ENCODE measurements around the gene PARP14. TPM values are rescaled to one million over a fixed set of nuclear protein-coding genes. Genes with fewer than 3 reads are reported as not detected.
"Not testable (repeated sequence)": the region's sequence is repeated elsewhere in the genome, so short reads cannot be mapped to it uniquely, and the experiment has no call there.

Gene PARP14, protein sequence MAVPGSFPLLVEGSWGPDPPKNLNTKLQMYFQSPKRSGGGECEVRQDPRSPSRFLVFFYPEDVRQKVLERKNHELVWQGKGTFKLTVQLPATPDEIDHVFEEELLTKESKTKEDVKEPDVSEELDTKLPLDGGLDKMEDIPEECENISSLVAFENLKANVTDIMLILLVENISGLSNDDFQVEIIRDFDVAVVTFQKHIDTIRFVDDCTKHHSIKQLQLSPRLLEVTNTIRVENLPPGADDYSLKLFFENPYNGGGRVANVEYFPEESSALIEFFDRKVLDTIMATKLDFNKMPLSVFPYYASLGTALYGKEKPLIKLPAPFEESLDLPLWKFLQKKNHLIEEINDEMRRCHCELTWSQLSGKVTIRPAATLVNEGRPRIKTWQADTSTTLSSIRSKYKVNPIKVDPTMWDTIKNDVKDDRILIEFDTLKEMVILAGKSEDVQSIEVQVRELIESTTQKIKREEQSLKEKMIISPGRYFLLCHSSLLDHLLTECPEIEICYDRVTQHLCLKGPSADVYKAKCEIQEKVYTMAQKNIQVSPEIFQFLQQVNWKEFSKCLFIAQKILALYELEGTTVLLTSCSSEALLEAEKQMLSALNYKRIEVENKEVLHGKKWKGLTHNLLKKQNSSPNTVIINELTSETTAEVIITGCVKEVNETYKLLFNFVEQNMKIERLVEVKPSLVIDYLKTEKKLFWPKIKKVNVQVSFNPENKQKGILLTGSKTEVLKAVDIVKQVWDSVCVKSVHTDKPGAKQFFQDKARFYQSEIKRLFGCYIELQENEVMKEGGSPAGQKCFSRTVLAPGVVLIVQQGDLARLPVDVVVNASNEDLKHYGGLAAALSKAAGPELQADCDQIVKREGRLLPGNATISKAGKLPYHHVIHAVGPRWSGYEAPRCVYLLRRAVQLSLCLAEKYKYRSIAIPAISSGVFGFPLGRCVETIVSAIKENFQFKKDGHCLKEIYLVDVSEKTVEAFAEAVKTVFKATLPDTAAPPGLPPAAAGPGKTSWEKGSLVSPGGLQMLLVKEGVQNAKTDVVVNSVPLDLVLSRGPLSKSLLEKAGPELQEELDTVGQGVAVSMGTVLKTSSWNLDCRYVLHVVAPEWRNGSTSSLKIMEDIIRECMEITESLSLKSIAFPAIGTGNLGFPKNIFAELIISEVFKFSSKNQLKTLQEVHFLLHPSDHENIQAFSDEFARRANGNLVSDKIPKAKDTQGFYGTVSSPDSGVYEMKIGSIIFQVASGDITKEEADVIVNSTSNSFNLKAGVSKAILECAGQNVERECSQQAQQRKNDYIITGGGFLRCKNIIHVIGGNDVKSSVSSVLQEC (N-terminal part only)
- 5.7 TPM for polyA plus RNA-seq (2013, experiment 1 of 2; ENCODE audit: insufficient read length)
- 6.0 TPM for polyA plus RNA-seq (2013, experiment 2 of 2; ENCODE audit: insufficient read length)

DNA sequence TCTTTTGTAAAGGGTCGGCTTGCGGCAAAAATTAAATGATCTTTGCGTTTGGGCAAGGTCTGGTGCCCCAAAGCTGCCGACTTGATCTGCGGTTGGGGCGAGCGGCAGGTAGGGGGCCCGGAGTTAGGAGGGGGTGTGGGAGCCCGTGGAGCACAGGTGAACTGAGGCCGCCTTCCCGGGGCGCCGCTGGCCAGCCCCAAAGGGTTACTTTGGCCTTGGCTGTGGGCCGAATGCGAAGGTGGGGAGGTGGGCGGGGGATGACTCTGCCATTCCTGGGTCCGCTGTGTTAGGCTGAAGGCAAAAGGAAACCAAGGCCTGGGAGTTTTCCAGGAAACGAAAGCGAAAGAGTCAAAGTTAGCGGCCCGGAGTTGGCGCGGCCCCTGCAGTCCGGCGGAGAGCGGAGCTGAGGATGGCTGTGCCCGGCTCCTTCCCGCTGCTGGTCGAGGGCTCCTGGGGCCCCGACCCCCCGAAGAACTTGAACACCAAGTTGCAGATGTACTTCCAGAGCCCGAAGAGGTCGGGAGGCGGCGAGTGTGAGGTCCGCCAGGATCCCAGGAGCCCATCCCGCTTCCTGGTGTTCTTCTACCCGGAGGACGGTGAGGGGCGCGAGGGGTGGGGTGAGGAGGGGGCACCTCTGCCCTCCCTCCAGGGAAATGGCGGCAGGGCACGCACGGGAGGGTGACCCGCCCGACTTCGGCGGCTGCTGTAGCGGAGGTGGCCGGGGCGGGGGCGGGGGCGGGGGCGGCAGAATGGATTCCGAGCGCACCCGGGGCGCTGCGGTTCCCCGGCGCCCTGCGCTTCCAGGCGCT, at the start of gene PARP14:
Gene PARP14, plus strand, starts transcription at position 365 of the 809 bp plus-strand sequence. Its CDS starts 45 bp downstream, at position 410.
- peak; percentile 72 for DNase-seq

DNA sequence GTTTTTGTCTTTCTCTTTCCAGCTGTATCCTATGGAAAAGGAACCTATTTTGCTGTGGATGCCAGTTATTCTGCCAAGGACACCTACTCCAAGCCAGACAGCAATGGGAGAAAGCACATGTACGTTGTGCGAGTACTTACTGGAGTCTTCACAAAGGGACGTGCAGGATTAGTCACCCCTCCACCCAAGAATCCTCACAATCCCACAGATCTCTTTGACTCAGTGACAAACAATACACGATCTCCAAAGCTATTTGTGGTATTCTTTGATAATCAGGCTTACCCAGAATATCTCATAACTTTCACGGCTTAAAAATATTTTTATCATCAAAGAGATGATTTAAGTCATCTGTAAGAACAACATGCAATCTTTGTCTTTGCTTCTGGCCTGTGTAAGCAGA, 44.9 kb upstream of the PARP14 start:
- peak; percentile 57 for DNase-seq

DNA sequence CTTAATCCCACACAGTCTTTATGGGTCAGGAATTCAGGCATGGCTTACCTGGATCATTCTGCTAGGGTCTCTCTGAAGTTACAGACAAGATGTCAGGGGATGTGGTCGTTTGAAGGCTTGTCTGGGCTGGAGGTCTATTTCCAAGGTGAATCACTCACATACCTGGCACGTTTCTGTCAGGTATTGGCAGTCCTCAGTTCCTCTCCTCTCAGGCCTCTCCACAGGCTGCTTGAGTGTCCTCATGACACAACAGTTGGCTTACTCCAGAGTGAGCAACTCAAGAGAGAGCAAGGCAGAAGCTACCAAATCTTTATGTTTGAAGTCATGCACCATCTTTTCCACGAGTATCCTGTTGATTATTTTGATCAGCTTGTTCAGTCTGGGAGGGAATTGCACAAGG, 43.9 kb upstream of the PARP14 start:
- no peak for DNase-seq

DNA sequence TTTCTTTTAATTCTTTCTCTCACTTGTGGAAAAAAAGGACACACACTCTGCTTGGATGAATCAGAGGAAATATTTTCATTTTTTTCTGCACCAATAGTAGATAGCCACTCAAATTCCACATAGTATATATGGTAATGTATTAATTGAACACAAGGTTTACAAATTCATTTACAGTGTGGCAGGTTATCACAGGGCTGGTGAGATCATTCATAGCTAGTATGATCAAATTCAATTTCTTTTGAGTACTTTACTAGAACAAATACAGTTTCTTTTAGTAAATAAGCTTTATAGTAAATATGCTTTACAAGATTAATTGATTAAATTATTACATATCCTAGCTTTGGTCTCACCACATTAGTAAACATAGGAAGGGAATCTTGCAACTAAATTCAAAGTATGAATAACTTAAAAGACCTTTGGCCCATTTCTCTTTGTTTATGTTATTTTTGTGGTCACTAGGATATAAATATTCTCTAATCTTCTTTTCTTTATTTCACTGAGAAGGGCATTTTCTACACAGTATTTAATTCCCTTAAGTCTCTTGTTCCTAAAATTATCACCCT, 40.1 kb upstream of the PARP14 start:
- no peak for DNase-seq

DNA sequence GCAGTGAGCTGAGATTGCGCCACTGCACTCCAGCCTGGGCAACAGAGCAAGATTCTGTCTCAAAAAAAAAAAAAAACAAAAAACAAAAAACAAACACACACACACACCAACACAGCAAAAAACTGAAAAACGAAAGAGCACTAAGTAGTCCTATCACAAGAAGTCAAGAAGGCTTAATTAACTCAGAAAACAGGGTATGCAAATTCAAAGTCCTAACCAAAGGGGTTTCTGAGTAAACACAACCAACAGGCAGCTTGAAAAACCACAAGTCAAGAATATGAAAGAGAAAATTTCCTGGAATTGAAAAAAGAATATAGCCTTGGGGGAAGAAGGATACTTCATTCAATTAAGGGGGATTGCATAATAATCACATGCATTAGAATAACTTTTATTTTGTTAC, 37.7 kb upstream of the PARP14 start:
- DNase-seq, result no peak

DNA sequence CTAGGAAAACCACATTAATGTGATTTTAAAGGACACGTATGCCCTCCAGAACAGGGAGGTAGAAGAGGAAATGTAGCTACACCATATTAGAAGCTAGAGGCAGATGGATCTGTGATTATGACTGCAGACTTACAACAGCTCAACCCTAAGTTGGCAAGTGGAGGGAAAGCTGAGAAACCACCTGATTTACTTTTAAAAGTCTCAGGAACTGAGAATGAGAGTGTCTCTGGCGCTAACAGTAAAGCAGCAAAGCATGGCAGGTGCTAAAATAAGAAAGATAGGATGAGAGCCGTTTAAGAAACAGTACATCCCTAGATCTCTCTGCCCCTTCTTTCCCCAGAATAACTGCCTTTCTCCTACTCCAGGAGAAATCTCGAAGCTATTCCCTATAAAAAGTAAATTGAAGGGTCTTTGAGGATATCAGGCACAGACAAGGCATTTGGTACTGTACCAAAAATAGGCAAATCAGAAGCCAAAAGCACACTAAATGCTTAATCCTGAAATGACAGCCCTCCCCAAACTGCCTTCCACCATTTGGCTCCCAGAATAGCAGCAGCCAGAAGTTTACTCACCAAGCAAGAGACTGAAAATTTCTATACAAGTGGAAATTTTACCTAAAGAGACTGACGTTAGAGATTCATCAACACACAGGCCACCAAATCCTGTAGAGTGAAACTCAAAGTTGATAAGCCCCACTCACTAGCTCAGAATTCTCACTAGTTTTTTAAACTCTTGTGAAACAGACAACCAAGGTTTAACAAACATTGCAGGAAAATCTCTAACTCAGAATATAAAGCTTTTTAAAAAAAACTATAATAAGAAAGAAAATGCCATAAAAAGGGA, 34.3 kb upstream of the PARP14 start:
- no peak for DNase-seq

DNA sequence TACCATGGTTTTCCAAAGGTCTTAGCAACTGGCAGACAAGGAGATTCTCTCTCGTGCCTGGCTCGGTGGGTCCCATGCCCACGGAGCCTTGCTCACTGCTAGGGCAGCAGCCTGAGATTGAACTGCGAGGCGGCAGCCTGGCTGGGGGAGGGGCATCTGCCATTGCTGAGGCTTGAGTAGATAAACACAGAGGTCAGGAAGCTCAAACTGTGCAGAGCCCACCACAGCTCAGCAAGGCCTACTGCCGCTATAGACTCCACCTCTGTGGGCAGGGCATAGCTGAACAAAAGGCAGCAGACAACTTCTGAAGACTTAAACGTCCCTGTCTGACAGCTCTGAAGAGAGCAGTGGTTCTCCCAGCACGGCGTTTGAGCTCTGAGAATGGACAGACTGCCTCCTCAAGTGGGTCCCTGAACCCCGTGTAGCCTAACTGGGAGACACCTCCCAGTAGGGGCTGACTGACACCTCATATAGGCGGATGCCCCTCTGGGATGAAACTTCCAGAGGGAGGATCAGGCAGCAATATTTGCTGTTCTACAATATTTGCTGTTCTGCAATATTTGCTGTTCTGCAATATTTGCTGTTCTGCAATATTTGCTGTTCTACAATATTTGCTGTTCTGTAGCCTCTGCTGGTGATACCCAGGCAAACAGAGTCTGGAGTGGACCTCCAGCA, 29.3 kb upstream of the PARP14 start:
- DNase-seq, result not testable (repeated sequence)

DNA sequence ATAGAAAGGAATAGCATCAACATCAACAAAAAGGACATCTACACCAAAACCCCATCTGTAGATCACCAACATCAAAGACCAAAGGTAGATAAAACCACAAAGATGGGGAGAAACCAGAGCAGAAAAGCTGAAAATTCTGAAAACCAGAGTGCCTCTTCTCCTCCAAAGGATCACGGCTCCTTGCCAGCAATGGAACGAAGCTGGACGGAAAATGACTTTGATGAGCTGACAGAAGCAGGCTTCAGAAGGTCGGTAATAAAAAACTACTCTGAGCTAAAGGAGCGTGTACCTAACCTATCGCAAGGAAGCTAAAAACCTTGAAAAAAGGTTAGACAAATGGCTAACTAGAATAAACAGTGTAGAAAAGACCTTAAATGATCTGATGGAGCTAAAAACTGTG, 28.7 kb upstream of the PARP14 start:
- not testable (repeated sequence) for DNase-seq

DNA sequence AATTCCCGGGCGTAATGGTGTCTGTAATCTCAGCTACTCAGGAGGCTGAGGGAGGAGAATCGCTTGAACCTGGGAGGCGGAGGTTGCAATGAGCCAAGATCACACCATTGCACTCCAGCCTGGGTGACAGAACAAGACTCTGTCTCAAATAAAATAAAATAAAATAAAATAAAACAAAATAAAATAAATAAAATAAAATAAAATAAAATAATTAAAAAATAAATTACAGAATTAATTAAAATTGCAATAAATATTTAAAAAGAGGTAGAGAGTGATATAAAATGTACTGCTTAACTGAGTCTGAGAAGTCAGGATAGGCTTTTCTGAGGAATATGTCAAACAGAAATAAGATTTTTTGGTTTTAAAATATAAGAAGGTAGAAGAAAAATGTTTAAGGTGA, 22.3 kb upstream of the PARP14 start:
- not testable (repeated sequence) for DNase-seq

DNA sequence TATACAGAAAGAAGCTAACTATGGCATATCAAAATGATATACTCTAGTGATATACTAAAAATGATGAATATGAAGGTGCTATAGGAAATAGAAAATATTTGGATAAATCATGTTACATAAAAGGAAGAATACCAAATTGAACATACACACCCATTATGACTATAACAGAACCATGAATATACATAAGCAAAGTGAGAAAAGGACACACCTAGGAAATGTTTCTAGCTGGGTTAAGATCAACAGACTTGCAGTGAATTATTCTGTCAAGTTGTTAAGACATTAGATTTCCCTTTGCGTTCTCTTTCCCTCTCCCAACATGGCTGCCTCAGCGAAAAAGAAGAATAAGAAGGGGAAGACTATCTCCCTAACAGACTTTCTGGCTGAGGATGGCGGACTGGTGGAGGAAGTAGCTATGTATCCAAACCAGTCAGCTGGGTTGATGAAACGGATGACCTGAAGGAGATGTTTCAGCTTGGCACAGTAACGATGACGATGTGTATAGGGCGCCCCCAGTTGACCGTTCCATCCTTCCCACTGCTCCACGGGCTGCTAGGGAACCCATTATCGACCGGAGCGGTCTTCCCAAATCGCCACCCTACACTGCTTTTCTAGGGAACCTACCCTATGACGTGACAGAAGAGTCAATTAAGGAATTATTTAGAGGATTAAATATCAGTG, 20.2 kb upstream of the PARP14 start:
- DNase-seq, result no peak

DNA sequence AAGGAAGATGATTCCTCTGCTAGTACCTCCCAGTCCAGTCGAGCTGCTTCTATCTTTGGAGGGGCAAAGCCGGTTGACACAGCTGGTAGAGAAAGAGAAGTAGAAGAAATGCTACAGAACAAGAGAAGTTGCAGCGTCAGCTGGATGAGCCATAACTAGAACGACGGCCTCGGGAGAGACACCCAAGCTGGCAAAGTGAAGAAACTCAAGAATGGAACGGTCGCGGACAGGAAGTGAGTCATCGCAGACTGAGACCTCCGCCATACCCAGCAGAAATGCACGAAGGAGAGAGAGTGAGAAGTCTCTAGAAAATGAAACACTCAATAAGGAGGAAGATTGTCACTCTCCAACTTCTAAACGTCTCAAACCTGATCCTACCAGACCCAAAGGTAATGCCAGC, 19.0 kb upstream of the PARP14 start:
- no peak for DNase-seq

DNA sequence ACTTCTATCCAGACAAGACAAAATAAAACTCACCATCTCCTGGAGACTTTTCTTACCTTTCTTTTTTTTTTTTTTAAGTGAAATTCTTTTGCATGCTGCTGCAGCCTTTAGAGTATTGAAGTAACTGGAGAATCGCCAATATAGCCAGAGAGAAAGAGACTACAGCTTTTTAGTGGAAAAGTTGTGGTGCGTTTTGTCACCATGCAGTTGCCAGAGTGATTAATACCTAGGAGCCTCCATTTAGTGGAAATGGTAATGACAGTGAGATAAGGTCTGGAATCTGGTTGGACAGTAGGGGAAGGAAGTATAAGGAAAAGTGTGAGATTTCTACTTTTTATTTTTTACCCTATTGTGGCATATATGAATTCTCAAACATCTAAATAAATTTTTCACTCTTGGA, 18.1 kb upstream of the PARP14 start:
- DNase-seq, result no peak

DNA sequence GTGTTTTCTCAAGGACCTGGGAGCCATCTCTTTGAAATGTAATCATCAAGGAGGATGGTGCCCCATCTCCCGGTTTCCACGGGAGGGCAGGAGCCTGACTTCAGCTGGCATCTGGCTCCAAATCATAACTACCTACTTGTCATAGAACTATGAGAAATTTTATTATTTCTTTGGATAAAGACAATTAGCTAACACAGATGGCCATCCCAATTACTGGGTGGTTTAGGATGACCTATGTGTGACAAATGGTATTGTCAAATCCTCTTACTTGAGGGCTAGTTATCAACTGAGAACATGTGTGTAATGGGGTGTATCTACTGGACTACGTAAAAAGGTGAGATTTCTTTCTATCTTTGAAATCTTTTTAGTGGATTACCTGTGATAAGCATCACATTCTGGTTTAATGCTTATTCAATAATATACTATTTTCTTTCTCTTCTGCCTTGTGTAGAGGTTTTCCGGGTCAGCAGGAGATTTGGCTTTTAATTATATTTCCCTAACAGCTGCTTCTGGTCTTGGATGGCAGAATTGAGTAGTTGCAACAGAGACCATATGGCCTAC, 15.3 kb upstream of the PARP14 start:
- DNase-seq, result no peak

DNA sequence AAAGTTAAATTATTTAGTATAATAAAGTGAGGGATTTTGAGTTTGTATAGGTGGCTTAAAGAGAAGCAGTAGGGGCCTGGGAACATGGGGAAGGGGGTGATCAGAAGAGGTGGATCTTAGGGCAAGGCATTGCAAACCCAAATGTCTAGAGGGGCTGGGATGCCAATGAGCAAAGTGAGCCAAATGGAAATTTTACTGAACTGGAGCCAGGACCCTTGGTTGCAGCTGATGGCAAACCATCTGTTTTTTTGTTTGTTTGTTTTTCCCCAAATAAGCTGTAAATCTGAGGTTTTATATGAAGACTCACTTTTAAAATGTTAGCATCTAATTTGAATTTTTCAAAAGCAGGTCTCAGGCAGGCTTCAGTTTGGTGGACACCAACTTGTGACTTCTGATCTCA, 14.8 kb upstream of the PARP14 start:
- DNase-seq, result no peak

DNA sequence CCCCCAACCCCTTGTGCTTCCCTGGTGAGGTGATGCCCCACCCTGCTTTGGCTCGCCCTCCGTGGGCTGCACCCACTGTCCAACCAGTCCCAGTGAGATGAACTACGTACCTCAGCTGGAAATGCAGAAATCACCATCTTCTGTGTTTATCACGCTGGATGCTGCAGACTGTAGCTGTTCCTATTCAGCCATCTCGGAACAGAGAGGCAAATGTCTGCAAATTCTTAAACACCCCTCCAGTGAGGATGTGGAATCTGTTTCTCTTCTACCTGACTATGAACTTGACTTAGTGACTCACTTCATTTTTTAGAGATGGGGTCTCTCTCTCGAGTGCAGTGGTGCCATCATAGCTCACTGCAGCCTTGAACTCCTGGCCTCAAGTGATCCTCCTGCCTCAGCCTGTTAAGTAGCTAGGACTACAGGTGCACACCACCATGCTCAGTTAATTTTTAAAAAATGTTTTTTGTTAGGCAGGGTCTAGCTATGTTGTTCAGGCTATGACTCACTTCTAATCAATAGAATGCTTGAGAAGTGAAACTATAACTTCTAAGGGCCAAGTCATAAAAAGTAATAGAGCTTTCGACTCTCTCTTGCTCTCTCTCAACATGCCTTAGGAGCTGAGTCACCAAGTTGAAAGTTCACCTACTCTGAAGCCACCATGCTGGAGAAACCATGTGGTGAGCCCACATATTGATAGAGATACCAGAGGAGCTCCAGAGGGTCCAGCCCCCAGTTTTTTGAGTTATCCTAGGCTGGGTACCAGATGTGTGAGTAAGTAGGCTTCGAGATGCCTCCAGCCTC, 11.5 kb upstream of the PARP14 start:
- DNase-seq, result peak; percentile 47

DNA sequence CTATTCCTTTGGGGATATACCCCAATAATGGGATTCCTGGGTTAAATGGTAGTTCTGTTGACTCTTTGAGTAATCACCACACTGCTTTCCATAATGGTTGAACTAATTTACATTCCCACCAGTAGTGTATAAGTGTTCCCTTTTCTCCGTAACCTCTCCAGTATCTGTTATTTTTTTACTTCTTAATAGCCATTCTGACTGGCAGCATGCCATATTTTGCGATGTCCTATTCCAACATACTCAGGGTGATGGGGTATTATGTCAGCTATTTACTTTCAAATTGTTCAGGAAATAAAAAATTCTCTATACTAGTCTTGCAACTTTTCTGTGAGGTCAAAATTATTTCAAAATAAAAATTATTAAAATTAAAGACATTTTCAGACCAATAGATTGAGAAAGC, 9.1 kb upstream of the PARP14 start:
- no peak for DNase-seq

DNA sequence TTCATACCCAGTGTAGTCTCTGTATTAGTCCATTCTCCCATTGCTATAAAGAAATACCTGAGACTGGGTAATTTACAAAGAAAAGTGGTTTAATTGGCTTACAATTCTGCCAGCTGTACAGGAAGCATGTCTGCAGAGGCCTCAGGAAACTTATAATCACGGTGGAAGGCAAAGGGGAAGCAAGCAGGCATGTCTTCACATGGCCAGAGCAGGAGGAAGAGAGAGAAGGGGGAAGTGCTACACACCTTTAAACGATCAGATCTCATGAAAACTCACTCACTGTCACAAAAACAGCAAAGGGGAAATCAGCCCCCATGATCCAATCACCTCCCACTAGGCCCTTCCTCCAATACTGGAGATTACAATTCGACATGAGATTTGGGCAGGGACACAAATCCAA, 6.3 kb upstream of the PARP14 start:
- DNase-seq, result no peak

DNA sequence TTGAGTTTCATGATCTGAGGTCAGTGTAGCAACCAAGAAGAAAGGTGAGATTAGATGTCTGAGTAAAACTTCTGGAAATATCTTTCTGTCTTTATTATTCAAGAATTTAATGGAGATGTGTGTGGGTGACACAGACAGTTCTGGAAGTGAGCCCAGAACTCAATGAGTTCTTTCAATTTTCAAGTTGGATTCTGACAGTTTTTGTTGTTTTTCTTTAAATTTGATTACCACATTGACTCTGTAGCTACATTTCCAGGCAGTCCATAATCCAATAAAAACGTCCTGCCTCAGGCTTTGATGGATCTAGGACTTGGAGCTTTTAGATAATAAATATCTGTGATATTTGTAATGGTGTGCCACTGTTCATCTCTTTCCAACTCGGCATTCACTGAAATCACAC, 3.9 kb upstream of the PARP14 start:
- DNase-seq, result peak; percentile 35

Data from fibroblast of skin of back (primary cell).